NCI-H1105 (cell line): ENCODE results near the gene PPCDC.
A peak's percentile ranks its signal among the peaks of the same experiment; 100 is the strongest.

Experiments
- DNase-seq: peaks from one replicate; lab custom pipeline; 2025; lab: John Stamatoyannopoulos, UW

The PPCDC gene

GRCh38 chr15:75023181-75023871 is at the start of gene PPCDC:
Gene PPCDC (plus strand): TSS chr15:75023590. CDS start chr15:75028319, 4,729 bp downstream.
- DNase-seq, result peak; percentile 86

GRCh38 chr15:74976159-74976558 is 47.2 kb upstream of the PPCDC start:
- no peak for DNase-seq

DNA sequence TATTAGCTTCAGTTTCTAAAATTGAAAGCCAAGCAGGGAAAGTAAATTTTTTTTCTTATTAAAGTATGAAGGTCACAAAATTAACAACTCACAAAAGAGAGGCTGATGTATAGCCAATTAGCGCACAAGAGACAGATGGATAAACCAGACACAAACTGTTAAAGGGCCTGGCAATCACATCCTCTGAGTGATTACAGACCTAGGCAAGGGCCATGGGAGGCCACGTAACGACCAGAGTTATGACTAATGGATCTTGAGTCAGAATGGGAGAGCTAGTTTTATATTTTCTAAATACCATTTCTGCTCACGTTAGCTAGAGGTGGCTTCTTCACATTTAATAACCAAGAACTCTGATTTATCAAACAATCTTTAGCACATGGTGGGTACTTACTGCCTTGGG is 45.8 kb upstream of the PPCDC start:
- no peak for DNase-seq

DNA sequence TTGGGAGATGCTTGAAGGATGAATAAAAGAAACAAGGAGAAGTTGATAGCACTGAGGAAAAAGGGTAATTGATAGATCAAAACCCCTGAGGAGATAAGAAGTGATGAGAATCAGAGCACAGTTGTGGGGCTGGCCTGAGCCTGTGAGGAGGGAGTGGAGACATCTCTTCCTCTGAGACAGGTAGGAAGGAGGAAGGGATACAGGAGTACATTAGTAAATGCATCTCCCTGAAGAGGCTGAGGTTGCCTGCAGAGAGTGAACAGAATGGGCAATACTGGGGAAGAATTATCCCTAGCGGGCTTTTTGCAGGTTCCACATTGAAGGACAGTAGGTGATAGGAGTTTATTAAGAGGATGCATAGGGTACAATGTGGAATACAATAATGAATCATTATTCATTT is 45.3 kb upstream of the PPCDC start:
- no peak for DNase-seq

GRCh38 chr15:74978503-74978902 is 44.9 kb upstream of the PPCDC start:
- DNase-seq, result no peak

DNA sequence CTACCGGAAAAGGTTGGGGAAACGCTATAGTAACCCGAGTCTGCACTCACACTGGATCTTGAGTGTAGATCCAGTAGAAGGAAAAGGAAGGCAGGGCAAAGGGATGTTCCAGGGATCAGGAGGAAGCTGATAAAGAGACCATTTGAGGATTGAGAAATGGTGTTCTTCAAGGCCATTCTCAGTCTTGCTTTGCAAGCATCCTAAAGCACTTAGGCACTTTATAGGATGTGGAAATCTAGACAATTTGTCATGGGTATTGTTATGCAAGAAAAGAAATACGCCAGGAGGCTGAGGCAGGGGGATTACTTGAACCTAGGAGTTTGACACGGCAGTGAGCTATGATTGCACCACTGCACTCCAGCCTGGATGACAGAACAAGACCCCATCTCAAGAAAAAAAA is 41.2 kb upstream of the PPCDC start:
- no peak for DNase-seq

- no peak for DNase-seq
Observed at GRCh38 chr15:74983725-74984231, 39.6 kb upstream of the PPCDC start.

DNA sequence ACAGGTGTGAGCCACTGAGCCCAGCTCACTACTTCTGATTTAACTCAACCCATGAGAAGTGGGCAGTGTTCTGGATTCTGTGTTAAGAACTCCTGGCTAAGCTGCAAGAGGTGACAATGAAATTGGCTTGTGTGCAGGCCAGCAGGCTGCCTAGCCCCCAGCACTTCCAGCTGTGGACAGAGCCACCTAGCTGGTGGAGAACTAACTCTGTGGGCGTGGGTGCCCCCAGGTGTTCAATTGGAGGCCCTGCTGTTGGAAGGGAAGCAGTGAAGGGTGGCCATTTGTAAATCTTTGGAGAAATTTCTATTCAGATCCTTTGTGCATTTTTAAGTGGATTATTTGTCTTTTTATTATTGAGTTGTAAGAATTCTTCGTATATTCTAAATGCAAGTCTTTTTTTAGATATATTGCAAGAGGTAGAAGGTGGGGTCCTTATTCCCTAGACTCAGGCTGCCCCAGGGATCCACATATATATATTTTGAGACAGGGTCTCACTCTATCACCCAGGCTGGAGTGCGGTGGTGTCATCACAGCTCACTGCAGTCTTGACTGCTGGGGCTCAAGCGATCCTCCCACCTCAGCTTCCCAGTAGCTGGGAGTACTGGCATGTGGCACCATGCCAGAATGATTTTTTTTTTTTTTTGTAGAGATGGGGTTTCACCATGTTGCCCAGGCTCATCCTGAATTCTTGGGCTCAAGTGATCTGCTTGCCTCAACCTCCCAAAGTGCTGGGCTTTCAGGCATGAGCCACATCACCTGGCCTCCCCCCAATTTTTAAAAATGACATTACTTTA is 35.2 kb upstream of the PPCDC start:
- no peak for DNase-seq

GRCh38 chr15:74989527-74989926 is 33.9 kb upstream of the PPCDC start:
- no peak for DNase-seq

GRCh38 chr15:74992619-74993018 is 30.8 kb upstream of the PPCDC start:
- no peak for DNase-seq

DNA sequence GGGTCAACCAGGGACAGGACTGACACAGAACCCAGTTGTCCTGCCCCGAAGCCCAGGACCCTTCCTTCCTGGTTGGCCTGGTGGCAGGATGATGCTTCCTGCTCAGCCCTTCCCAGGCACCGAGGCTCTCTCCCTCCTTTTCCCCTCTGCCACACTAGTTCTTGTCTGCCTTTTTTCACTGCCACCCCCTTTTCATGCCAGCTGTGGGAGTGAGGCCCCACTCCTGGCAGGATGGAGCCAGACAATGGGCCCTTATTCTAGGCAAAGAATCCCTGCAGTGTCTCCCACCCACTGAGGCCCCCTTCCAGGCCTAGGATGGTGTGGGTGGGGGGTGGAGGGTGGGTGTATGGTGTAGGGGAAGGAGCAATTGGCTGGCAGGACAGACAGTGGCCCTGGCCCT is 29.2 kb upstream of the PPCDC start:
- no peak for DNase-seq

DNA sequence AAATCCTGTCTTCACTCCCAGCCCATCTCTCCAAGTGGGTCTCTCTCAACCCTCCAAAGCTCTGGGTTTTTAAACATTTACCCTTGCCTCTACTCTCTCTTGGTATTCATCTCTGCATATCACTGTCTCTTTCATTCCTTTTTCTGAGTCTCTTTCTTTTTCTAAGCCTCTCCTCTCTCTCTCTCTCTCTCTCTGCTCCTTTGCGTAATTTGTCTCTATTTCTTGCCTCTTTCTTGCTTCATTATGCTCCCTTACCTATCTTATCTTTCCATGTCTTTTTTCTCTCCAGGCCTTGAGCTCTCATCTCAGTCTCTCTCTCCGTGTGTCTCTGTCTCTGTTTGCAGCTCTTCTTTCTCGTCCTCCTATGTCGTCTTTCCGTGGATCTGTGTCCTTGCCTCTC is 28.7 kb upstream of the PPCDC start:
- DNase-seq, result no peak

DNA sequence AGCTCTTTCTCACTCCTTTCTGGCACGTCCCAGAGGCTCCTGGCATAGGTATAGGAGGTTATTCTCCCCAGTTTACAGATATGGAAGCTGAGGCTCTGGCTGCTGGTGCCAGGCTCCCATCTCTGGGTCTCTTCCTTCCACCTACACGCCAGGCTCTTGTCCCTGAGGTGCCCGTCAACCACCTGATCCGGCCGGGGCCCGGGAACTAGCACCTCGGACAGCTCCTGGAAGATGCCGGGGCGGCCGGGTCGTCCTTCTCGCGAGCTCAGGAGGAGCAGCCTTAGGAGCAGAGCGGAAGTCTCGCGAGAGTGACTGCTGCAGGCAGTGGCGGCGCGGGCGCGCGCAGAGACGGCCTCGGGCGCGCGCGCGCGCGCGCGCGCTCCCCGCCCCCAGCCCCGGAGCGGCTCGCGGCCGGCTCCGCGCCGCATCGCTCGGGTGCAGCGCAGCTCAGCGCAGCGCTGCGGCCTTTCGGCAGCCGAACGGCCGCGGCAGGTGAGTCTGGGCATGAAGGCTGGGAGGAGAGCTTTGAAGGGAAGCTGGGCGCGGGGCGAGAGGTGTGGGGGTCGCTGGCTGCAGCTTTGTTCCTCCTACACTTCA is 28.1 kb upstream of the PPCDC start, which contains the start of gene SCAMP5:
Gene SCAMP5, plus strand, starts transcription at position 382 of the 597 bp plus-strand sequence. CDS start 16,277 bp downstream, outside the sequence.
- peak; percentile 86 for DNase-seq

GRCh38 chr15:74995779-74996765 is 27.3 kb upstream of the PPCDC start:
- DNase-seq, result peak; percentile 51

DNA sequence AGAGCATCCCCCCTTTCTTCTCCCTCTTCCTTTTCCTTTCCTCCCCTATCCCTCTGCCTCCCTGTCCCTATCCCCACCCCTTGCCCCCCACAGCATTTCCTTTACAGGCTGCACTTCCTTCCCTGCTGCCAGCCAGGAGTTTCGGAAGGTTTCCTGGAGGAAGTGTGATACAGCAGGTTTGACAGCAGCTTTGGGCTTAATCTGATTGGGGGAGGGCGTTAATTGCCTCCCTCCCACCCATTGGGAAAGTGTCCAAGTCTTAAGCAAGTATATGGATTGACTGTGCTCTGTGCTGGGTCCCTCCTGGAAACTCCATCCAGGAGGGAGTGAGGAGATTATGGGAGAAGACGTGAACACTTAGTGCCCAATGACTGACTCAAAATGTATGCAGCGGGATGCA is 26.2 kb upstream of the PPCDC start:
- no peak for DNase-seq

DNA sequence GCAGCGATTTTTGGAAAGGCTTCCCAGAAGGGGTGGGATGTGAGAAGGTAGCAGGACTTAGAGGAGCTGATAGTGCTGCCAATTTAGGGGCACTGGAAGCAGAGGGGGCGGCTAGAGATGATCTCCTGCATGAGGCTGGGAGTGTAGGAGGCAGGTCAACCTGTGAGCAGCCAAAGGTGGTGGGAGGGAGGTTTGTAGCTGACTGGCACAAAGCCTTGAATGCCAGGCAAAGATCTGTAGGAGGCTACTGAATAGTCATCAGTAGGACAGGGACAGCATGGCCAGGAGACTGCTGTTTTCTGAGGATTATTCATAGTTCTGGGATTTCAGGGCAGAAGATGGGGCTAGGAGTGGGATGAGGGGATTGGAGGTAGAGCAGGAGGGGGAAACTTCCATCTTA is 25.8 kb upstream of the PPCDC start:
- no peak for DNase-seq

DNA sequence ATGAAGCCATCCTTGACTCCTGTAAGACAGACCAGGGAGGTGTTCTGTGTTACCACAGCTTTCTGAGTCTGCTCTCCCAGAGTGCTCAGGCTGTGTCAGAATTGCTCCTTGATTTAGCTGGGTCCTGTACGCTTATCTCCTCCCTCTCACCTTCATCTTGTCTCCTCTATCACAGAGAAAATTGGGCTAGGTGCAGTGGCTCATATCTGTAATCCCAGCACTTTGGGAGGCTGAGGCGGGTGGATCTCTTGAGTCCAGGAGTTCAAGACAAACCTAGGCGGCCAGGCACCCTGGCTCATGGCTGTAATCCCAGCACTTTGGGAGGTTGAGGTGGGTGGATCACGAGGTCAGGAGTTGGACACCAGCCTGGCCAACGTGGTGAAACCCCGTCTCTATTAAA is 22.1 kb upstream of the PPCDC start:
- DNase-seq, result no peak

GRCh38 chr15:75002398-75002797 is 21.0 kb upstream of the PPCDC start:
- DNase-seq, result no peak

DNA sequence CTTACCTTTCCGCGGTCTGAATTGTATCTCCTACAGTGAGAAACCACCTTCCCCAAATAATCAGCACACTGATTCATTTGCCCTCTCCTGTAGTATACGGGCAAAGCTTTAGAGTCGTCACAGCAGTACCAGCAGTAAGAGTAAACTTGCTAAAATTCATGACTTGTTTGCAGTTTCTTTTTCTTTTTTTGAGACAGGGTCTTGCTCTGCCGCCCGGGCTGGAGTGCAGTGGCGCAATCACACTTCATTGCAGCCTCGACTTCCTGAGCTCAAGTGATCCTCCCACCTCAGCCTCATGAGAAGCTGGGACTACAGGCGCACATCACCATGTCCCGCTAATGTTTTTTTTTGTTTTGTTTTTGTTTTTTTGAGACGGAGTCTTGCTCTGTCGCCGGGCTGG is 16.2 kb upstream of the PPCDC start:
- no peak for DNase-seq

- no peak for DNase-seq
Observed at GRCh38 chr15:75008221-75008625, 15.2 kb upstream of the PPCDC start.

DNA sequence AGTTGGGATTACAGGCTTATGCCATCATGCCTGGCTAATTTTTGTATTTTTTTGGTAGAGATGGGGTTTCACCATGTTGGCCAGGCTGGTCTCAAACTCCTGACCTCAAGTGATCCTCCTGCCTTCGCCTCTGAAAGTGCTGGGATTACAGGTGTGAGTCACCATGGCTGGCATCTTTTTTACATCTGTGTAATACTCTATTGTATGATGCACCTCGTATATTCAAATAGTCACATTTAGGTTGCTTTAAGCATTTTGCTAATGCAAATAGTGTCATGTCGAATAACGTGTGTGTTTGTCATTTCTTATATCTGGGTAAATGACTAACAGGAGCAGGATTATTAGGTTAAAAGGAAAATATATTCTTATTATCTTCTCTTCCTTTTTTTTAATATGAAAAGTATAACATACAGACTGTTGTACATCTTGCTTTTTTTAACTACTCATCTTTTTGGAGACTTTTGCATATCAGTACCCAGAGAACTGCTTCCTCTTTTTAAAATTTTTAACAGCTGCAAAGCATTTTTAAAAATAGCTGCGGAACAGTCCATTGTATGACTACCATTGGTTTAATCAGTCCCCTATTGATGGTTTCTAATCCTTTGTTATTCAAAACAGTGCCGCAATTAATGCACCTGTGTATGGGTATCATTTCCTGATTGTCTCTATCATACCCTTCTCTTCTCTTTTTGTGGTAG is 14.6 kb upstream of the PPCDC start:
- no peak for DNase-seq
